Measurements from ENCODE around the gene HERC4. TPM values are rescaled to one million over a fixed set of nuclear protein-coding genes. Genes with fewer than 3 reads are reported as not detected.

The HERC4 gene
- total RNA-seq, 3 donors from 2014 or later (not counting 1 experiment from before 2014, with no cell fraction given) = 78.4 to 104 (median 83.9) TPM

GRCh38 chr10:68121020-68121743 lies 46.1 kb upstream of the HERC4 start:
- WGBS (ENCODE audit: insufficient coverage) = 86% methylated on average over 14 of the region's 15 CpGs
- H3K9me3 ChIP-seq (ENCODE audit: control insufficient read depth, insufficient read depth, low read length) = no peaks in the 10 kb centered on the region

GRCh38 chr10:68118657-68119056 lies 43.6 kb upstream of the HERC4 start:
- DNase-seq (no peak), ATAC-seq (no peak)
- Mint-ChIP-seq H3K4me3 (no peak overlapping the region), H3K9me3 (no peaks in the 10 kb centered on the region), H3K27ac (no peak overlapping the region), H3K27me3 (ENCODE audit: low read depth in 2 of 2) (peaks cover 13 to 32% of the 10 kb centered on the region in 2 donors), H3K4me1 (no peaks in the 10 kb centered on the region), H3K36me3 (no peaks in the 10 kb centered on the region)
- WGBS (ENCODE audit: insufficient coverage) = 86% methylated on average over 2 of the region's 3 CpGs
- Histone ChIP-seq H3K36me3 (ENCODE audit: control insufficient read depth, insufficient read depth, low read length) (no peaks in the 10 kb centered on the region), H3K27ac (ENCODE audit: low read length) (no peak overlapping the region), H3K27me3 (ENCODE audit: control insufficient read depth, insufficient read depth, low read length) (peaks cover 3% of the 10 kb centered on the region), H3K9me3 (ENCODE audit: control insufficient read depth, insufficient read depth, low read length) (no peaks in the 10 kb centered on the region), H3K4me3 (ENCODE audit: low read length) (no peak overlapping the region), H3K4me1 (ENCODE audit: control insufficient read depth, insufficient read depth, low read length) (no peaks in the 10 kb centered on the region)
- intact Hi-C loops (cut with micrococcal nuclease) = no loop called here
- TF ChIP-seq, protein P1, sequence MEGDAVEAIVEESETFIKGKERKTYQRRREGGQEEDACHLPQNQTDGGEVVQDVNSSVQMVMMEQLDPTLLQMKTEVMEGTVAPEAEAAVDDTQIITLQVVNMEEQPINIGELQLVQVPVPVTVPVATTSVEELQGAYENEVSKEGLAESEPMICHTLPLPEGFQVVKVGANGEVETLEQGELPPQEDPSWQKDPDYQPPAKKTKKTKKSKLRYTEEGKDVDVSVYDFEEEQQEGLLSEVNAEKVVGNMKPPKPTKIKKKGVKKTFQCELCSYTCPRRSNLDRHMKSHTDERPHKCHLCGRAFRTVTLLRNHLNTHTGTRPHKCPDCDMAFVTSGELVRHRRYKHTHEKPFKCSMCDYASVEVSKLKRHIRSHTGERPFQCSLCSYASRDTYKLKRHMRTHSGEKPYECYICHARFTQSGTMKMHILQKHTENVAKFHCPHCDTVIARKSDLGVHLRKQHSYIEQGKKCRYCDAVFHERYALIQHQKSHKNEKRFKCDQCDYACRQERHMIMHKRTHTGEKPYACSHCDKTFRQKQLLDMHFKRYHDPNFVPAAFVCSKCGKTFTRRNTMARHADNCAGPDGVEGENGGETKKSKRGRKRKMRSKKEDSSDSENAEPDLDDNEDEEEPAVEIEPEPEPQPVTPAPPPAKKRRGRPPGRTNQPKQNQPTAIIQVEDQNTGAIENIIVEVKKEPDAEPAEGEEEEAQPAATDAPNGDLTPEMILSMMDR (IDR thresholded peaks at IDR 0.05) = no peak

More at GRCh38 chr10:68121020-68121743, 46.1 kb upstream of the HERC4 start:
- DNase-seq (no peak), ATAC-seq (no peak)
- no peaks in the 10 kb centered on the region for H3K36me3 Mint-ChIP-seq
- H3K27me3 ChIP-seq (ENCODE audit: control insufficient read depth, insufficient read depth, low read length) = peaks cover 3% of the 10 kb centered on the region
- H3K4me1 ChIP-seq (ENCODE audit: control insufficient read depth, insufficient read depth, low read length) = no peaks in the 10 kb centered on the region
- H3K4me3 ChIP-seq (ENCODE audit: low read length) = no peak overlapping the region
- H3K4me3 Mint-ChIP-seq = no peak overlapping the region
- H3K27ac Mint-ChIP-seq = no peak overlapping the region
- no peaks in the 10 kb centered on the region for H3K9me3 Mint-ChIP-seq
- intact Hi-C loops (cut with micrococcal nuclease) = no loop called here
- no peaks in the 10 kb centered on the region for H3K4me1 Mint-ChIP-seq
- TF ChIP-seq, protein P1 (IDR thresholded peaks at IDR 0.05) = no peak
- peaks cover 7 to 38% of the 10 kb centered on the region in 2 donors for H3K27me3 Mint-ChIP-seq (ENCODE audit: low read depth in 2 of 2)
- H3K36me3 ChIP-seq (ENCODE audit: control insufficient read depth, insufficient read depth, low read length) = no peaks in the 10 kb centered on the region
- H3K27ac ChIP-seq (ENCODE audit: low read length) = no peak overlapping the region

- Histone ChIP-seq H3K27me3 (ENCODE audit: control insufficient read depth, insufficient read depth, low read length) (no peaks in the 10 kb centered on the region), H3K27ac (ENCODE audit: low read length) (no peak overlapping the region), H3K9me3 (ENCODE audit: control insufficient read depth, insufficient read depth, low read length) (no peaks in the 10 kb centered on the region), H3K4me1 (ENCODE audit: control insufficient read depth, insufficient read depth, low read length) (no peaks in the 10 kb centered on the region), H3K4me3 (ENCODE audit: low read length) (no peak overlapping the region), H3K36me3 (ENCODE audit: control insufficient read depth, insufficient read depth, low read length) (no peaks in the 10 kb centered on the region)
- intact Hi-C loops (cut with micrococcal nuclease) = no loop called here
- WGBS (ENCODE audit: insufficient coverage) = no CpG with 5 or more reads among the region's 1 CpG
- no peak for DNase-seq
- Mint-ChIP-seq H3K9me3 (no peaks in the 10 kb centered on the region), H3K4me3 (no peak overlapping the region), H3K4me1 (no peaks in the 10 kb centered on the region), H3K27ac (no peak overlapping the region), H3K27me3 (ENCODE audit: low read depth in 2 of 2) (peaks cover 9 to 12% of the 10 kb centered on the region in 2 donors), H3K36me3 (no peaks in the 10 kb centered on the region)
- TF ChIP-seq, protein P1 (IDR thresholded peaks at IDR 0.05) = no peak
- ATAC-seq = no peak
These were observed 37.8 kb upstream of the HERC4 start for GRCh38 chr10:68112837-68113236.

DNA sequence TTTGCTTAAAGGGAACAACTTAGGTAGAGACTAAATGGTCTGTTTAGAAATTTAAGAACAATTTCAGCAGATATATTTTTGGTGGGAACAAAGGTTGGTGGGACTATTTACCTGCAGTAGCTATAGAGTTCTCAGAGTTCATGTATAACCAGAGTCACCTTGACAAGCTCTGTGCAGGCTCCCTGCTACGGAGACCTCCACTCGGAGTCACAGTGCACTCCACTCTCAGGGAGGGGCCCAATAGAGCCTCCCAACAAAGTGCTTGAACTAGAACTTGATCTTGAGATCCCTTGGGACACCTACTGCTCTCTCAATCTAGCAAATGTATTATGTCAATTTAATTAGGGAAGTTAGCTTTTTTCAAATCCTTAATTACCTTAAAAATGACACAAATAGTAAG lies 36.5 kb upstream of the HERC4 start:
- no peak overlapping the region for H3K4me3 ChIP-seq (ENCODE audit: low read length)
- Mint-ChIP-seq H3K27me3 (ENCODE audit: low read depth in 2 of 2) (peaks cover 9 to 10% of the 10 kb centered on the region in 2 donors), H3K27ac (no peak overlapping the region), H3K4me3 (no peak overlapping the region), H3K9me3 (no peaks in the 10 kb centered on the region), H3K4me1 (no peaks in the 10 kb centered on the region), H3K36me3 (no peaks in the 10 kb centered on the region)
- H3K36me3 ChIP-seq (ENCODE audit: control insufficient read depth, insufficient read depth, low read length) = no peaks in the 10 kb centered on the region
- no peaks in the 10 kb centered on the region for H3K4me1 ChIP-seq (ENCODE audit: control insufficient read depth, insufficient read depth, low read length)
- no peak overlapping the region for H3K27ac ChIP-seq (ENCODE audit: low read length)
- ATAC-seq (no peak), DNase-seq (no peak)
- H3K9me3 ChIP-seq (ENCODE audit: control insufficient read depth, insufficient read depth, low read length) = no peaks in the 10 kb centered on the region
- TF ChIP-seq, protein P1 (IDR thresholded peaks at IDR 0.05) = no peak
- intact Hi-C loops (cut with micrococcal nuclease) = no loop called here
- 95% methylated on average over 2 of the region's 2 CpGs for WGBS (ENCODE audit: insufficient coverage)
- no peaks in the 10 kb centered on the region for H3K27me3 ChIP-seq (ENCODE audit: control insufficient read depth, insufficient read depth, low read length)

All from natural killer cell (primary cell).